ENCODE measurements around the gene ARFGEF2.

DNA sequence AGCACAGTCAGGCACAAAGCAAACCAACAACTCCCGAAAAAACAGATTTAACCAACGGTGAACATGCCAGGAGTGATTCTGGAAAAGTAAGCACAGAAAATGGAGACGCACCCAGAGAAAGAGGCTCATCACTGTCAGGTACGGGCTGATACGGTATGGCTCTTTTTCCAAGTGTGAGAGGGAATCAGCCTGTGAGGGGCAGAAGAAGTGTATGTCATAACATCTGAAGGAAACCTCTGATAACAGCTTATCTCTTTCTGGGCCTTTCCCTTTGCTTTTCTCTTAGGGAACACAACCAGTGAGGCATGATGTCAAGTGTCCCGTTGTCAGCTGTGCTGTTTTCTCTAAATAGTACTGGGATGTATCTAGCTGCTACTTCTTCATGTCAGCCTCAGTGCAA is 32.1 kb downstream of the ARFGEF2 start:
- TF ChIP-seq, protein P1, sequence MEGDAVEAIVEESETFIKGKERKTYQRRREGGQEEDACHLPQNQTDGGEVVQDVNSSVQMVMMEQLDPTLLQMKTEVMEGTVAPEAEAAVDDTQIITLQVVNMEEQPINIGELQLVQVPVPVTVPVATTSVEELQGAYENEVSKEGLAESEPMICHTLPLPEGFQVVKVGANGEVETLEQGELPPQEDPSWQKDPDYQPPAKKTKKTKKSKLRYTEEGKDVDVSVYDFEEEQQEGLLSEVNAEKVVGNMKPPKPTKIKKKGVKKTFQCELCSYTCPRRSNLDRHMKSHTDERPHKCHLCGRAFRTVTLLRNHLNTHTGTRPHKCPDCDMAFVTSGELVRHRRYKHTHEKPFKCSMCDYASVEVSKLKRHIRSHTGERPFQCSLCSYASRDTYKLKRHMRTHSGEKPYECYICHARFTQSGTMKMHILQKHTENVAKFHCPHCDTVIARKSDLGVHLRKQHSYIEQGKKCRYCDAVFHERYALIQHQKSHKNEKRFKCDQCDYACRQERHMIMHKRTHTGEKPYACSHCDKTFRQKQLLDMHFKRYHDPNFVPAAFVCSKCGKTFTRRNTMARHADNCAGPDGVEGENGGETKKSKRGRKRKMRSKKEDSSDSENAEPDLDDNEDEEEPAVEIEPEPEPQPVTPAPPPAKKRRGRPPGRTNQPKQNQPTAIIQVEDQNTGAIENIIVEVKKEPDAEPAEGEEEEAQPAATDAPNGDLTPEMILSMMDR (IDR thresholded peaks at IDR 0.05 in 4 of 5, conservative IDR thresholded peaks at IDR 0.05 in 1 of 5), result no peak
- TF ChIP-seq POLR2A (IDR thresholded peaks at IDR 0.05), result no peak

Data from gastrocnemius medialis (tissue), 4 donors.